Inferior parietal cortex (tissue), 1 donor: ENCODE data around the gene GMIP.
A peak's percentile ranks its signal among the peaks of the same experiment; 100 is the strongest.
"Not testable (repeated sequence)": the region's sequence is repeated elsewhere in the genome, so short reads cannot be mapped to it uniquely, and the experiment has no call there.

Source experiments
- DNase-seq: peaks from one replicate; pipeline ENCODE4 v3.0.0-alpha.2; 2016; ENCODE audit errors: extremely low spot score

GMIP gene, protein sequence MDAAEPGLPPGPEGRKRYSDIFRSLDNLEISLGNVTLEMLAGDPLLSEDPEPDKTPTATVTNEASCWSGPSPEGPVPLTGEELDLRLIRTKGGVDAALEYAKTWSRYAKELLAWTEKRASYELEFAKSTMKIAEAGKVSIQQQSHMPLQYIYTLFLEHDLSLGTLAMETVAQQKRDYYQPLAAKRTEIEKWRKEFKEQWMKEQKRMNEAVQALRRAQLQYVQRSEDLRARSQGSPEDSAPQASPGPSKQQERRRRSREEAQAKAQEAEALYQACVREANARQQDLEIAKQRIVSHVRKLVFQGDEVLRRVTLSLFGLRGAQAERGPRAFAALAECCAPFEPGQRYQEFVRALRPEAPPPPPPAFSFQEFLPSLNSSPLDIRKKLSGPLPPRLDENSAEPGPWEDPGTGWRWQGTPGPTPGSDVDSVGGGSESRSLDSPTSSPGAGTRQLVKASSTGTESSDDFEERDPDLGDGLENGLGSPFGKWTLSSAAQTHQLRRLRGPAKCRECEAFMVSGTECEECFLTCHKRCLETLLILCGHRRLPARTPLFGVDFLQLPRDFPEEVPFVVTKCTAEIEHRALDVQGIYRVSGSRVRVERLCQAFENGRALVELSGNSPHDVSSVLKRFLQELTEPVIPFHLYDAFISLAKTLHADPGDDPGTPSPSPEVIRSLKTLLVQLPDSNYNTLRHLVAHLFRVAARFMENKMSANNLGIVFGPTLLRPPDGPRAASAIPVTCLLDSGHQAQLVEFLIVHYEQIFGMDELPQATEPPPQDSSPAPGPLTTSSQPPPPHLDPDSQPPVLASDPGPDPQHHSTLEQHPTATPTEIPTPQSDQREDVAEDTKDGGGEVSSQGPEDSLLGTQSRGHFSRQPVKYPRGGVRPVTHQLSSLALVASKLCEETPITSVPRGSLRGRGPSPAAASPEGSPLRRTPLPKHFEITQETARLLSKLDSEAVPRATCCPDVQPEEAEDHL

DNA sequence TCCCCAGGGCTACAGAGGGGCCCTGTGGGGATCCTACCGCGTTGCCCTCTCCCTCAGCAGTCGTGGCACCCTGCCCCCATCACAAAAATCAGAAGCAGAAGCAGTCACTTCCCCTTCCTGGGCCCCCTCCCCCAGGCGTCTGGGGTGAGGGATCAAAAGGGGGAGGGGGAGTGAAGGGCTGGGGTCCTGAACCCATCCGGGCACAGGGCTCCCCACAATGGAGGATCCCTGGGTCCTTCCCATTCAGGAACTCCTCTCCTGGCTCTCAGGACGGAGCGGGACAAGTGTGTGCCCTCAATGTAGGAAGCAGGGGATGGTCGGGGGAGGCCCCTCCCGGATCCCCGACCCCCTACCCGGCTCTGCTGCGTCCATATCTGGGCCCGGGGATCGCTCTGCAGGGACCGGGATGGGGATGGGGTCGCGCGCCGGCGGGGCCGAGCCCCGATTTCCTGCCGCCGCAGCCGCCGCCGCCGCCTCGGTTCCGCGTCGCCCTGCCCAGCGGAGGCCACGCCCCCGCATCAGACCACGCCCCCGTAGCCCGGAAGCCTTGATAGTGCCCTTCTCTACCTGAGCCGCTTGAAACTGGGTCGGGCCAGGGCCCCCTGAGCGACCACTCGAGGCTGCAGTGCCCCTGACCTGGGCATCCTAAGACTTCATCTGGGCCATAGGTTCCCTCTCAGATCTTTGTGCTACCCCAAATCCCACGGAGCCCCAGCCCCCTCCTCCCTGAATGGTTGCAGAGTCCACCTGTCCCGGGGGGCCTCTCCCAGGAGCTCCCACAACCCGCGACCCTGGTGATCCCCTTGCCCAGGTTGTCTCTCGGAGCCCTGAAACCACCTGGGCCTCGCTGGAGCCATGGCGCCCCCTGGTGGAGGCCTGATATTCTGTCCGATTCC, at the start of gene GMIP:
Gene GMIP (minus strand): TSS at position 500 of the 896 bp plus-strand sequence. CDS start 128 bp downstream, at position 372.
- peak; percentile 69 for DNase-seq

DNA sequence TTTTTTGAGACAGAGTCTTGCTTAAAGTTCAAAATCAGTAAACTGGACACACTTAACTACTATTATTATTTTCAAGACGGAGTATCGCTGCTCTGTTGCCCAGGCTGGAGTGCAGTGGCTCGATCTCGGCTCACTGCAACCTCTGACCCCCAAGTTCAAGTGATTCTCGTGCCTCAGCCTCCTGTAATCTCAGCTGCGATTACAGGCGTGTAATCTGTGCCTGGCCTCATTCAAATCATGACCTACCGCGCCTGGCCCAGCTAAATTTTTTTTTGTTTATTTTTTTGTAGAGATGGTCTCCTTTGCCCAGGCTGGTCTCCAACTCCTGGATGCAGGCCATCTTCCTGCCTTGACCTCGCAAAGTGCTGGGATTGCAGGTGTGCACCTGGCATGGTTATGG, 48.2 kb upstream of the GMIP start:
- DNase-seq, result no peak

DNA sequence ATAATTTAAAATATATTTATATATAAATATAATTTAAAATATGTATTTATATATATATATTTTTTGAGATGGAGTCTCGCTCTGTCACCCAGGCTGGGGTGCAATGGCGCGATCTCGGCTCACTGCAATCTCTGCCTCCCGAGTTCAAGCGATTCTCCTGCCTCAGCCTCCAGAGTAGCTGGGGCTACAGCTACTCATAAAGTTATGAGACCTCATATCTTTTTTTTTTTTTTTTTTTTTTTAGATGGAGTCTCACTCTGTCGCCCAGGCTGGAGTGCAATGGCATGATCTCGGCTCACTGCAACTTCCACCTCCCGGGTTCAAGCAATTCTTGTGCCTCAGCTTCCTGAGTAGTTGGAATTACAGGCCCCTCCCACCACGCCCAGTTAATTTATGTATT, 45.6 kb upstream of the GMIP start:
- DNase-seq, result not testable (repeated sequence)

DNA sequence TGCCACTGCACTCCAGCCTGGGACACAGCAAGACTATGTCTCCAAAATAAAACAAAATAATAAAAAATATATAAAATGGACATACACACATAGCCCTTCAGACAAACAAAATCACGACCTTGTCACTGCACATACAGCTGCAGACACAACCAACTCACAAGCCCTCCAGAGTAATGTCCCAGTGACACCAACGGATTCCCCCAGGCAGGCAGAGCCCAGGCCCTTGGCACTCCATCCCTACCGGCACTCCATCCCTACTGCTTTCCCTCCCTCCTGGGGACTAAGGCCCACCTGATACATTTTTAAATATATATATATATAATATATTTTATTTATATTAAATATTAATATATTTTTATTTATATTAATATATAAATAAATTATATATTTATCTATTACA, 43.6 kb upstream of the GMIP start:
- DNase-seq, result no peak

DNA sequence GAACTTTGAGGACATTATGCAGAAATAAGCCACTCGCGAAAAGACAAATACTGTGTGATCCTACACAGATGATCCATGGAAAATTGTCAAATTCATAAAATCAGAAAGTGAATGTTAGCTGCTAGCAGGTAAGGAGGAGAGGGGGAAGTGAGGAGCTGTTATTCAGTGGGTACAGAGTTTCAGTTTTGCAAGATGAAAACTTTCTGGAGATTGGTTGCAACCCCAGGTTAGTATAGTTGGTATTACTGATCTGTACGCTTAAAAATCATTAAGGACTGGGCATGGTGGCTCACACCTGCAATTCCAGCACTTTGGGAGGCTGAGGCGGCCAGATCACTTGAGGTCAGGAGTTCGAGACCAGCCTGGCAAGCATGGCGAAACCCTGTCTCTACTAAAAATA, 43.1 kb upstream of the GMIP start:
- DNase-seq, result no peak

DNA sequence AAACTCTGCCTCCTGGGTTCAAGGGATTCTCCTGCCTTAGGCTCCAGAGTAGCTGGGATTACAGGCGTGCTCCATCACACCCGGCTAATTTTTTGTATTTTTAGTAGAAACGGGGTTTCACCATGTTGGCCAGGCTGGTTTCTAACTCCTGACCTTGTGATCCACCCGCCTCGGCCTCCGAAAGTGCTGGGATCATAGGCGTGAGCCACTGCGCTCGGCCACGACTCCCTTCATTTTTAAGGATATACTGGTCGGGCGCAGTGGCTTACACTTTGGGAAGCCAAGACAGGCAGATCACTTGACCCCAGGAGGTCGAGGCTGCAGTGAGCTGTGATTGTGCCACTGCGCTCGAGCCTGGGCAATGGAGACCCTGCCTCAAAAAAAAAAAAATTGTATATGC, 42.7 kb upstream of the GMIP start:
- not testable (repeated sequence) for DNase-seq

DNA sequence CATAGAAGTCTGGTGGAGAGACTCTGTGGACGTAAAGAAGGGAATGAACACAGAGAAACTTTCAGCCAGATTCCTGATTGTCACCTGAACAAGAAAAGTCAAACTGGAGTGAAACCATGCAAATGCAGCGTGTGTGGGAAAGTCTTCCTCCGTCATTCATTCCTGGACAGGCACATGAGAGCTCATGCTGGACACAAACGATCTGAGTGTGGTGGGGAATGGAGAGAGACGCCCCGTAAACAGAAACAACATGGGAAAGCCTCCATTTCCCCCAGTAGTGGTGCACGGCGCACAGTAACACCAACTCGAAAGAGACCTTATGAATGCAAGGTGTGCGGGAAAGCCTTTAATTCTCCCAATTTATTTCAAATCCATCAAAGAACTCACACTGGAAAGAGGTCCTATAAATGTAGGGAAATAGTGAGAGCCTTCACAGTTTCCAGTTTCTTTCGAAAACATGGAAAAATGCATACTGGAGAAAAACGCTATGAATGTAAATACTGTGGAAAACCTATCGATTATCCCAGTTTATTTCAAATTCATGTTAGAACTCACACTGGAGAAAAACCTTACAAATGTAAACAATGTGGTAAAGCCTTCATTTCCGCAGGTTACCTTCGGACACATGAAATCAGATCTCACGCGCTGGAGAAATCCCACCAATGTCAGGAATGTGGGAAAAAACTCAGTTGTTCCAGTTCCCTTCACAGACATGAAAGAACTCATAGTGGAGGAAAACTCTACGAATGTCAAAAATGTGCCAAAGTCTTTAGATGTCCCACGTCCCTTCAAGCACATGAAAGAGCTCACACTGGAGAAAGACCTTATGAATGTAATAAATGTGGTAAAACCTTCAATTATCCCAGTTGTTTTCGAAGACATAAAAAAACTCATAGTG, 36.0 kb upstream of the GMIP start:
- no peak for DNase-seq

DNA sequence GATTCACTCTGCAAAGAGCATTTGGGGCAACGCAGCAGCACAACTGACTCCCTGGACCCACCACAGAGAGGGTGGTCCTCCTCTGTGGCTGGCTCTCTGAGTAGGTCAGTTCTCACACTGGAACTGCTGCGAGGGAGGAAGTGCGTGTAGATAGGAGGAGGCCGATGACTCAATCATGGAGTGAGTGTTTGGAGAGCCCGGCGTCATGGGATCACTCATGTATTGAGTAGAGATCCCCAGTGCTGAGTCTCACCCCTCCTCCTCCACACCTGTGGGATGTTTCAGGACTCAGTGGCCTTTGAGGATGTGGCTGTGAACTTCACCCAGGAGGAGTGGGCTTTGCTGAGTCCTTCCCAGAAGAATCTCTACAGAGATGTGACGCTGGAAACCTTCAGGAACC, 34.1 kb upstream of the GMIP start:
- DNase-seq, result no peak

DNA sequence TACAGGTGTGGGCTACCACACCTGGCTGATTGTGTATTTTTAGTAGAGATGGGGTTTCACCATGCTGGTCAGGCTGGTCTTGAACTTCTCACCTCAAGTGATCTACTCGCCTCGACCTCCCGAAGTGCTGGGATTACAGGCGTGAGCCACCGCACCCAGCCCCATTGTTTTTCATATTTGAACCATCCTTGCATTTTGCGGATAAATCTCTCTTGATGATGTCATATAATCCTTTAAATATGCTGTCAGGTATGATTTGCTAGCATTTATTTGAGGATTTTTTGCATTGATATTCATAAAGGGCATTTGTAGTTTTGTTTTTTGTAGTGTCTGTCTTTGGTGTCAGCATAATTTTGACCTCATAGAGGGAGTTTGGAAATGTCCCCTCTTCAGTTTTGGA, 30.9 kb upstream of the GMIP start:
- no peak for DNase-seq

DNA sequence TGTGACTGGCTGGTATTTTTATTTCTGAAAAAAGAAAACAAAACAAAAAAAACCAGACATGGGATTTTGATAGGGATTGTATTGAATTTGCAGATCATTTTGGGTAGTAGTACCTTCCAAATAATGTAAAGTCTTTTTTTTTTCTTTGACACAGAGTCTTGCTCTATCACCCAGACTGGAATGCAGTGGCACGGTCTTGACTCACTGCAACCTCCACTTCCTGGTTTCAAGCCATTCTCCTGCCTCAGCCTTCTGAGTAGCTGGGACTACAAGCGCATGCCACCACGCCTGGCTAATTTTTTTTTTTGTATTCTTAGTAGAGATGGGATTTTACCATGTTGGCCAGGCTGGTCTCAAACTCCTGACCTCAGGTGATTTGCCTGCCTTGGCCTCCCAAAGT, 29.4 kb upstream of the GMIP start:
- no peak for DNase-seq

DNA sequence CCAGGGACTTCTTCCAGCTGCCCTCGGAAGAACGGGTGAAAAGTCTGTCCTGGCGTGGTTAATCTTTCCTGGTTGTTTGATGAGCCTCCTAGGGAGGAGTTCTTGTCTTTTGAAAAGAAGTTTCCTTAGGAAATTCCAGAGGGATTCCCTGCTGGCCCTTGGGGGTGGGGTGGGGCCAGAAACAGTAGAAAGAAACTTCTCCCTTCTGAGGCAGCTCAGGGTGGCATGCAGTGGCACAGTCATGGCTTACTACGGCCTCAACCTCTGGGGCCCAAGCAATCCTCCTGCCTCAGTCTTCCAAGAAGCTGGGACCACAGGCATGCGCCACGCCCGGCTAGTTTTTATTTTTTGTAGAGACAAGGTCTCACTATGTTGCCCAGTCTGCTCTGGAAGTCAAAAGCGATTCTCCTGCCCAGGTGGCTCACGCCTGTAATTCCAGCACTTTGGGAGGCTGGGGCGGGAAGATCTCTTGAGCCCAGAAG, 26.7 kb upstream of the GMIP start:
- DNase-seq, result no peak

DNA sequence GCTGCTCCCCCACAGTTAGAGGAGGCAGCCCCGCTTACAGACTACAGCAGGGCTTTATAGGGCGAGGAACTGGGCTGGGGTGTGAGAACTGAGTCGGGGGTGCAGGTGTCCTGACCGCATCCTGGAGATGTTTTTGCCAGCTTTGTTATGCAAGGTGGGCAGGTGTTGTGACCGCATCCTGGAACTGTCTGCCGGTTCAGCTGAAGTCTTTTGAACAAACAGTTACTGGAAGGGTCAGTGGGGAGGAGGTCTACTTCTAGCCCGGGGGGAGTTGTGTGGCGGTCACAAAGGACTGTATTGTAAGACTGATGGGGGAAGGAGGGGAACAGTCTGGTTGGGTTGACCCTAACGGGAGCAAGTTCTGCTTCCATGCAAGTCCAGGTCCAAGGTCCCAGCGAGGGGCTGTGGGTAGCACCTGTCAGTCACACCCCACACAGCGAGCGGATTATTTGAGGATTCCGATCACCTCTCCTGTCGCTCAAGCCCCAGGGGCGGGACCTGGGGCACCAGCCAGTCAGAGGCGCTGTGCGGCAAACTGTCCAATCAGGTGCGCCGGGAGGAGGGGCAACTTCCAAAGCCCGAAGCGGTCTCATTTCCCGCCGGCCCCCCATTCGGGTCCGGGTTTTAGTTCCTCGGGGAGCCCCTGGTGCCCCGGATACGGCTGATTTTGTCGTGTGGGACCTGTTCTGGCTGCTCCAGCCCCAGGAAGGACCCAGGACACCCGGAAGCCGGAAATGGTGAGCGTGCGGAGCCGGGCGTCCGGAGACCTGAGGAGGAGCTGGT, 25.0 kb upstream of the GMIP start, which contains the start of gene ZNF101:
Gene ZNF101 (plus strand): TSS at position 610 of the 783 bp plus-strand sequence. CDS start 125 bp downstream, at position 735.
- peak; percentile 96 for DNase-seq

DNA sequence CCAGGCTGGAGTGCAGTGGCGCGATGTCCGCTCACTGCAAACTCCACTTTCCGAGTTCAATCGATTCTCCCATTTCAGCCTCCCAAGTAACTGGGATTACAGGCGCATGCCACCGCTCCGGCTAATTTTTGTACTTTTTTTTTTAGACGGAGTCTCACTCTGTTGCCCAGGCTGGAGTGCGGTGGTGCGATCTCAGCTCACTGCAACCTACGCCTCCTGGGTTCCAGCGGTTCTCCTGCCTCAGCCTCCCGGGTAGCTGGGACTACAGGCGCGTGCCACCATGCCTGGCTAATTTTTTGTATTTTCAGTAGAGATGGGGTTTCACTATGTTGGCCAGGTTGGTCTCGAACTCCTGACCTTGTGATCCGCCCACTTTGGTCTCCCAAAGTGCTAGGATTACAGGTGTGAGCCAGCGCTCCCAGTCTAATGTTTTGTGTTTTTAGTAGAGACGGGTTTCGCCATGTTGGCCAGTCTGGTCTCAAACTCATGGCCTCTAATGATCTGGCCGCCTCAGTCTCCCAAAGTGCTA, 22.0 kb upstream of the GMIP start:
- DNase-seq, result not testable (repeated sequence)

DNA sequence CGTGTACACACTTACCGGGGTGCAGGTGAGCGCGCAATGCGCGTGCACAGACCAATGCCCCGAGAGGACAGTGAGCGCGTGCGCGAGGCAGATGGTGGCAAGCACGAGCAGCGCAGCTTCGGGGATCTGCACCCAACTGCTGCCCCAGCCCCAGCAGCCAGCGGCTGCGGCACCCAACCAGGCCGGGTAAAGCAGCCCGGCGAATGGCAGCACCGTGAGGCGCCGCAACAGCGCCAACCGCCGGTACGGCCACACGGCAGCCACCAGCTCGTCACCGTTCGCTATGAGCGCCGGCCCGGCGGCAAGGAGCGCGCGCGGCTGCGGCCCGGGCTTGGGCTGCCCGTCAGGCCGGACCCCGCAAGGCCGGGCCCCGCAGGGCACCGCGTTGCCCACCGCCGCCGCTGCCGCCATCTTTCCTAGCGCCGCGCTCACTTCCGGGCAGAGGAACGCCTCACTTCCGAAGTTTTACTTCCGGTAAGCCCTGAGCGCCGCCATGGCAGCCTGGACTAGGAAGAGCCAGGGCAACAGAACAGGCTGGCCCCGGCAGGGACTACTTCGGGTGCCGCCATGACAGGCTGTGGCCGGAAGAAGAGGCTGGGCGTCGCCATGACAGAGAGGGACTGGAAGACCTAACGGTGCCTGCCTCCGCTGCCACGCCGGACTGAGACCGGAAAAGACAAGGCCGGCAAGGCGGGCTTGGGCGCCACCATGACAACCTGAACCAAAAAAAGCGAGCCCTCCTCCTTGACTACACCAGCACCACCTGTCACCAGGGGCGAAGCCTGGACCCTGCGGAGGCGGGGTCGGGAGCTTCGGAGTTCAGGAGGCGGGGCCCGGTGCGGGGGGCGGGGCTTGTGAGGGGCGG, 20.0 kb upstream of the GMIP start, which contains the start of gene ATP13A1:
Gene ATP13A1 (minus strand): TSS at position 421 of the 865 bp plus-strand sequence. CDS start 10 bp downstream, at position 411.
- DNase-seq, result peak; percentile 97

DNA sequence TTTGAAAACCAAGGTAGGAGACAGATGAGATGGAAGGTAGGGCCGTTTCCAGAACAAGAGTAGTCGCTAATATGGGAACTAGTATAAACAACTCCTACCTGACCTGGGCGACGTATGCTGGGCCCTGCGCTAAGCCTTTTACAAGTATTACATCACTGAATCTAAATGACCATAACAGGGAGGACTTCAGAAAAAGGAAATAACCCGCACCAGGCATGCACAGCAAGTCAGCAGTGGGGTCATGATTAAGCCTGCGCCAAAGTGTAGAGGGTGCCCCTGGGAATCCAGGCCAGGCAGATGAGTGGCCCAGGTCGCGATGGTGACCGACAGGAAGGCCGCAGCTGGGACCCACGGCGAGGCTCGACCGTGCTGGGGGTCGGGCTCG, 19.4 kb upstream of the GMIP start:
- DNase-seq, result no peak

DNA sequence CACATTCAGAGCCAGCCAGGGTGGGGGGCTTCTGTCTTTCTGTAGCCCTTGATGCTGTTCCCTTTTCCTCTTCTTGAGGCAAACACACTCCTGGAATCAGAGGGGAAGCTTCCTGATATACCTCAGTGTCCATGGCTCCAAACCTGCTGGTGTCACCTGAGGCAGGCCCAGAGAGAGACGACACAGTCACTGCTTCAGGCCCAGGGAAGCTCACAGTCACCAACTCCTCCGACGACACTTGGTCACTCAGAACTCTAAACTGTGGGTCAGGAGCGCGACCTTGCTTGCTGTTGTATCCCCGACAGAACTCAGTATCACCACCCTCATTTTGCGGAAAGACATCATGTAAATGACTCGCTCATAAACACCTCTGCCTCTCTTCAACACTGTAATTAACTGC, 18.9 kb upstream of the GMIP start:
- DNase-seq, result no peak

DNA sequence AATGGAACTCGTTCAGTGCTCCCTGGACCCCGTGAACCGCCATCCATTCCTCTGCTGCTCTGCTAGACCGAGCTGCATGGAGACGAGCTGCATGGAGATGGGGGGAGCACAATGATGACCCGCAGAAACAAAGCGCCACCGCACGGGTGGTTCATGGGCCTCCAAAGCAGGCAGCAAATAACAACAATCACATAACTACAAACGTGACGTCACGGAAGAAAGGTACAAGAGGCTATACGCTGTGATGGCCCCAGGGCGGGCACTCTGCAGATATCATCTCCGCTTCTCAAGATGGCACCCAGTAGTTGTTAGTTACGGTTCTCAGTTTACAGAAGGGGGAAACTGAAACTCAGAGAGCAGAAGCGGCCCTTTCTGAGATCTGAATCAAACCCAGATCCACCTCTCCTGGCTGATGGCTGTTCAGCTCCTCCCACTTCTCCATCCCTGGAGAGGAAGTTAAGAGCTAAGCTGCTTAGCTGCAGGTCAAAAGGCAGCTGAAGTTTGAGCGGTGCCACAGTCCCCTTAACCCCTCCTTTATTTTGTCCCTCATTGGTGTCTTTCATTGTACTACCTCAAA, 18.3 kb upstream of the GMIP start:
- DNase-seq, result no peak
